Endothelial cell of umbilical vein (primary cell): ENCODE results near the gene SYNDIG1. TPM values are rescaled to one million over a fixed set of nuclear protein-coding genes. Genes with fewer than 3 reads are reported as not detected.

Experiments used
- BruUV-seq: library from RNA; stranded (reverse); fragments of 400-500 nt; replicated peaks from 2 replicates; lab custom pipeline; 2021; lab: Mats Ljungman, UMichigan
- CTCF ChIA-PET: fragments of 300-600, 350-600 bp; sonication (Branson Sonifier 250); formaldehyde crosslinking; loops from one replicate; lab custom pipeline; 2021; ENCODE audit warnings: antibody characterized with exemption, inconsistent platforms; lab: Charles Lee
- POLR2A ChIA-PET: fragments of 300-600, 350-600 bp; sonication (Branson Sonifier 250); formaldehyde crosslinking; loops from one replicate; lab custom pipeline; 2021; ENCODE audit warnings: antibody characterized with exemption, inconsistent platforms; lab: Charles Lee
- DNase-seq: peaks from one replicate; pipeline ENCODE4 v3.0.0-alpha.2; 2011; ENCODE audit warnings: low read depth, low spot score
- FAIRE-seq: peaks from 2 replicates; lab custom pipeline; 2011; peaks lifted over from hg19 to GRCh38; lab: Jason Lieb, UNC
- H2AFZ ChIP-seq: 2 replicates; pipeline ENCODE4 v1.6.0; 2012; ENCODE audit warnings: low read depth, low read length, control low read depth, inconsistent platforms
- H3K27ac ChIP-seq: 2 replicates; pipeline ENCODE4 v1.5.1; 2011; ENCODE audit warnings: low read depth, mild to moderate bottlenecking, control low read depth, low read length, moderate library complexity; ENCODE audit not compliant: insufficient read depth
- H3K27me3 ChIP-seq, 2 experiments: 2 replicates each; pipeline versions ENCODE4 v1.6.0 to v1.6.1; 2011; ENCODE audit warnings: low read length in 2 of 2, mixed read lengths in 1 of 2; ENCODE audit not compliant: control insufficient read depth in 2 of 2, insufficient read depth in 2 of 2
- H3K36me3 ChIP-seq, 2 experiments: 2 replicates in 1 of 2; 3 replicates in 1 of 2; pipeline ENCODE4 v1.5.1; 2011; ENCODE audit warnings: low read length in 2 of 2, mild to moderate bottlenecking in 1 of 2, moderate library complexity in 1 of 2; ENCODE audit not compliant: control insufficient read depth in 2 of 2, insufficient read depth in 2 of 2; ENCODE audit errors: extremely low read depth in 1 of 2
- H3K4me1 ChIP-seq: 3 replicates; pipeline ENCODE4 v1.5.1; 2011; ENCODE audit warnings: mild to moderate bottlenecking, low read length; ENCODE audit not compliant: control insufficient read depth, insufficient read depth; ENCODE audit errors: extremely low read depth
- H3K4me2 ChIP-seq: 2 replicates; pipeline ENCODE4 v1.6.1; 2011; ENCODE audit warnings: low read length, control low read depth, mixed read lengths; ENCODE audit not compliant: insufficient read depth
- H3K4me3 ChIP-seq, 3 experiments: fragments of 200-600 bp in 1 of 3; sonication (generic), shearing (Covaris generic) in 1 of 3; replicated peaks in 1 of 3; 2 replicates each; pipeline ENCODE4 v1.5.1; 2011 to 2016; ENCODE audit warnings: control low read depth in 3 of 3, low read length in 3 of 3, mild to moderate bottlenecking in 2 of 3, inconsistent platforms in 1 of 3, low read depth in 1 of 3, moderate library complexity in 1 of 3; ENCODE audit not compliant: insufficient read depth in 1 of 3
- H3K79me2 ChIP-seq: 2 replicates; pipeline ENCODE4 v1.6.0; 2012; ENCODE audit warnings: low read length, inconsistent platforms; ENCODE audit not compliant: control insufficient read depth, insufficient read depth
- H3K9ac ChIP-seq: replicated peaks from 2 replicates; pipeline ENCODE3; 2011; ENCODE audit warnings: low read length, control low read depth; ENCODE audit not compliant: insufficient read depth; ENCODE audit errors: extremely low read depth
- H3K9me1 ChIP-seq: replicated peaks from 3 replicates; pipeline ENCODE4 v1.6.0; 2011; ENCODE audit warnings: mild to moderate bottlenecking, low read length; ENCODE audit not compliant: control insufficient read depth, insufficient read depth; ENCODE audit errors: extremely low read depth
- H3K9me3 ChIP-seq: replicated peaks from 2 replicates; pipeline ENCODE4 v1.5.1; 2012; ENCODE audit warnings: low read length, inconsistent platforms; ENCODE audit not compliant: control insufficient read depth, insufficient read depth
- H4K20me1 ChIP-seq: replicated peaks from 2 replicates; pipeline ENCODE3; 2011; ENCODE audit warnings: mild to moderate bottlenecking, low read length; ENCODE audit not compliant: control insufficient read depth, insufficient read depth; ENCODE audit errors: extremely low read depth
- EZH2 ChIP-seq: IDR thresholded peaks from 2 replicates; pipeline ENCODE4 v1.6.1; 2012; ENCODE audit warnings: borderline replicate concordance, low read depth, mild to moderate bottlenecking, moderate library complexity, low read length, inconsistent platforms; ENCODE audit not compliant: severe bottlenecking
- FOS ChIP-seq: IDR thresholded peaks from 2 replicates; pipeline ENCODE4 v1.6.1; 2011; ENCODE audit warnings: mild to moderate bottlenecking, low read length, moderate library complexity, borderline replicate concordance; ENCODE audit not compliant: insufficient read depth
- GATA2 ChIP-seq: IDR thresholded peaks from 2 replicates; pipeline ENCODE4 v1.7.0; 2011; ENCODE audit warnings: low read depth, mild to moderate bottlenecking, moderate library complexity, mixed read lengths, low read length; ENCODE audit not compliant: insufficient read length, insufficient read depth
- JUN ChIP-seq: IDR thresholded peaks from 2 replicates; pipeline ENCODE4 v1.6.1; 2011; ENCODE audit warnings: borderline replicate concordance, low read depth; ENCODE audit not compliant: insufficient read length, insufficient read depth
- MYC ChIP-seq: IDR thresholded peaks from one replicate; pipeline ENCODE4 v1.6.1; 2011; ENCODE audit warnings: mild to moderate bottlenecking, low read depth, low read length
- POLR2A ChIP-seq: IDR thresholded peaks from 2 replicates; pipeline ENCODE4 v1.6.1; 2012; ENCODE audit warnings: low read depth, mild to moderate bottlenecking, control low read depth, low read length
- POLR2AphosphoS5 ChIP-seq: IDR thresholded peaks from 2 replicates; pipeline ENCODE4 v1.6.1; 2012; ENCODE audit warnings: low read depth, mild to moderate bottlenecking, control low read depth, low read length, moderate library complexity; ENCODE audit not compliant: insufficient read depth
- dilution Hi-C: fragments of 300-500 bp; cut with MboI; formaldehyde crosslinking; loops from one replicate; pipeline ENCODE4 v1.15.0; 2019; ENCODE audit warnings: low sequenced_read_pairs; ENCODE audit not compliant: extremely low pct_ligation_motif_present
- intact Hi-C: fragments of 100-400 bp; cut with micrococcal nuclease; formaldehyde crosslinking; loops from one replicate; pipeline ENCODE4 v1.10.0; 2022
- polyA plus RNA-seq, 4 experiments: library from polyadenylated mRNA; depleted of rRNA in 3 of 4; stranded (reverse) in 3 of 4; unstranded in 1 of 4; fragments of >200 nt; gene quantifications; 2 replicates each; pipeline versions ENCODE4 v1.2.1 to v1.2.3, GENCODE V29; 2011 to 2012; ENCODE audit warnings: missing spikeins in 1 of 4
- total RNA-seq: library from RNA; stranded (reverse); gene quantifications from 2 replicates; pipeline ENCODE4 v1.2.3, GENCODE V29; 2021
- TF ChIP-seq, protein P1 (sequence below), 2 donors: IDR thresholded peaks; 1 replicate in 1 of 2; 2 replicates in 1 of 2; pipeline ENCODE4 v1.5.1; 2011; ENCODE audit warnings: low read length in 2 of 2, mild to moderate bottlenecking in 2 of 2, moderate library complexity in 2 of 2, control low read depth in 1 of 2, inconsistent platforms in 1 of 2, low read depth in 1 of 2; ENCODE audit not compliant: insufficient read depth in 1 of 2; ENCODE audit errors: extremely low read depth in 1 of 2
- TF ChIP-seq, protein P2 (sequence below): IDR thresholded peaks from 2 replicates; pipeline ENCODE4 v1.6.1; 2011; ENCODE audit not compliant: insufficient read depth, insufficient read length

The SYNDIG1 gene
- total and polyA plus RNA-seq, 2 donors (not counting 3 experiments of a cell fraction or from before 2014, with no cell fraction given) = not detected

DNA sequence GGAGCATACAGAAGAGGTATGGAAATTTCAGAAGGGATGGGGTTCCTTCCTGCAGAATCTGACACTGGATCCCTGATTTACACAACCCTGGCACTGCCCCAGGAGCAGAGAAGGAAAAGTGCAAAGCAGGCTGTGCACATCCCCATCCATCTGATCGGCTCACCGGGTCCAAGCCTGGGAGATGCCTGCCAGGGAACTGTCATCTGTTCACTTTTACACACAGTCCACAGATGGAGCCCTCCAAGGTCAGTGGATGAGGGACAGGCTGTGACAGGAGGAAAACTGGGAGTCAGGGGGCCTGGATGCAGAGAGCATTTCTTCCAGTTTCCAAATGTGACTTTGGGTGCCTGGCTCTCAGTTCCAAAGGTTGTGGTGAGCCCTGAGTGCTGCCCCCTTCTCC is 11.0 kb upstream of the SYNDIG1 start:
- H2AFZ ChIP-seq = no peak overlapping the region
- no peak overlapping the region for H3K4me2 ChIP-seq
- no peak for FAIRE-seq
- ChIA-PET CTCF (no interaction called here), POLR2A (no interaction called here)
- BruUV-seq = no TSS peak
- H3K9me3 ChIP-seq = no peaks in the 10 kb centered on the region
- no peak overlapping the region for H3K9ac ChIP-seq
- TF ChIP-seq, protein P1, sequence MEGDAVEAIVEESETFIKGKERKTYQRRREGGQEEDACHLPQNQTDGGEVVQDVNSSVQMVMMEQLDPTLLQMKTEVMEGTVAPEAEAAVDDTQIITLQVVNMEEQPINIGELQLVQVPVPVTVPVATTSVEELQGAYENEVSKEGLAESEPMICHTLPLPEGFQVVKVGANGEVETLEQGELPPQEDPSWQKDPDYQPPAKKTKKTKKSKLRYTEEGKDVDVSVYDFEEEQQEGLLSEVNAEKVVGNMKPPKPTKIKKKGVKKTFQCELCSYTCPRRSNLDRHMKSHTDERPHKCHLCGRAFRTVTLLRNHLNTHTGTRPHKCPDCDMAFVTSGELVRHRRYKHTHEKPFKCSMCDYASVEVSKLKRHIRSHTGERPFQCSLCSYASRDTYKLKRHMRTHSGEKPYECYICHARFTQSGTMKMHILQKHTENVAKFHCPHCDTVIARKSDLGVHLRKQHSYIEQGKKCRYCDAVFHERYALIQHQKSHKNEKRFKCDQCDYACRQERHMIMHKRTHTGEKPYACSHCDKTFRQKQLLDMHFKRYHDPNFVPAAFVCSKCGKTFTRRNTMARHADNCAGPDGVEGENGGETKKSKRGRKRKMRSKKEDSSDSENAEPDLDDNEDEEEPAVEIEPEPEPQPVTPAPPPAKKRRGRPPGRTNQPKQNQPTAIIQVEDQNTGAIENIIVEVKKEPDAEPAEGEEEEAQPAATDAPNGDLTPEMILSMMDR (IDR thresholded peaks at IDR 0.05; ENCODE audit: extremely low read depth in 1 of 2, insufficient read depth in 1 of 2, low read depth in 1 of 2, low read length in 2 of 2) = no peak
- no peak for TF ChIP-seq FOS
- TF ChIP-seq EZH2 = no peak
- TF ChIP-seq POLR2A = no peak
- TF ChIP-seq JUN = no peak
- TF ChIP-seq POLR2AphosphoS5 = no peak
- no peak for TF ChIP-seq GATA2
- no peak for TF ChIP-seq MYC
- TF ChIP-seq, protein P2, sequence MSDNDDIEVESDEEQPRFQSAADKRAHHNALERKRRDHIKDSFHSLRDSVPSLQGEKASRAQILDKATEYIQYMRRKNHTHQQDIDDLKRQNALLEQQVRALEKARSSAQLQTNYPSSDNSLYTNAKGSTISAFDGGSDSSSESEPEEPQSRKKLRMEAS = no peak
- no peaks in the 10 kb centered on the region for H3K27me3 ChIP-seq
- H3K36me3 ChIP-seq = no peaks in the 10 kb centered on the region
- intact Hi-C loops = no loop called here
- no peak for DNase-seq
- H3K4me1 ChIP-seq = no peaks in the 10 kb centered on the region
- no peaks in the 10 kb centered on the region for H3K79me2 ChIP-seq
- dilution Hi-C loops = no loop called here
- no peak overlapping the region for H3K4me3 ChIP-seq
- no peaks in the 10 kb centered on the region for H4K20me1 ChIP-seq
- H3K9me1 ChIP-seq = no peaks in the 10 kb centered on the region
- no peak overlapping the region for H3K27ac ChIP-seq
